Upper lobe of right lung (tissue), 1 donor: ENCODE results near the gene LRRC1. TPM values are rescaled to one million over a fixed set of nuclear protein-coding genes. Genes with fewer than 3 reads are reported as not detected.
A peak's percentile ranks its signal among the peaks of the same experiment; 100 is the strongest.

ENCODE experiments used
- ATAC-seq: fragments of 200-7000 bp; cut with Tn5 transposase; one replicate; pipeline ENCODE4 v1.9.1; 2020; ENCODE audit warnings: mild to moderate bottlenecking, moderate library complexity
- DNase-seq: peaks from one replicate; pipeline ENCODE4 v3.0.0-alpha.2; 2020
- H3K27ac ChIP-seq: fragments of 200-600 bp; one replicate; pipeline ENCODE4 v1.8.0; 2022
- H3K27me3 ChIP-seq: fragments of 200-600 bp; one replicate; pipeline ENCODE4 v1.8.0; 2022; ENCODE audit warnings: mild to moderate bottlenecking
- H3K36me3 ChIP-seq: fragments of 200-600 bp; one replicate; pipeline ENCODE4 v1.8.0; 2022
- H3K4me1 ChIP-seq: fragments of 200-600 bp; one replicate; pipeline ENCODE4 v1.8.0; 2022
- H3K4me3 ChIP-seq: fragments of 200-600 bp; one replicate; pipeline ENCODE4 v1.8.0; 2022; ENCODE audit warnings: mild to moderate bottlenecking
- H3K9me3 ChIP-seq: fragments of 200-600 bp; one replicate; pipeline ENCODE4 v1.8.0; 2022
- CTCF ChIP-seq: fragments of 200-600 bp; IDR thresholded peaks from one replicate; pipeline ENCODE4 v1.8.0; 2022; ENCODE audit warnings: antibody characterized with exemption
- intact Hi-C: fragments of 100-400 bp; cut with DNase I; formaldehyde crosslinking; loops from one replicate; pipeline ENCODE4 v1.11.0; 2022
- total RNA-seq: library from RNA; stranded (reverse); fragmentation: NEBNext Ultra II Directional; extraction: Animal tissue kit (Norgen Biotek cat#: 25700); gene quantifications from one replicate; pipeline ENCODE4 v1.2.1, GENCODE V29; 2021
- donor health status: DM: no; HTN: yes; CAD: no; lungs with severe emphysema.

LRRC1 gene
- total RNA-seq, 1 donor from 2014 or later: 22.3 TPM

DNA sequence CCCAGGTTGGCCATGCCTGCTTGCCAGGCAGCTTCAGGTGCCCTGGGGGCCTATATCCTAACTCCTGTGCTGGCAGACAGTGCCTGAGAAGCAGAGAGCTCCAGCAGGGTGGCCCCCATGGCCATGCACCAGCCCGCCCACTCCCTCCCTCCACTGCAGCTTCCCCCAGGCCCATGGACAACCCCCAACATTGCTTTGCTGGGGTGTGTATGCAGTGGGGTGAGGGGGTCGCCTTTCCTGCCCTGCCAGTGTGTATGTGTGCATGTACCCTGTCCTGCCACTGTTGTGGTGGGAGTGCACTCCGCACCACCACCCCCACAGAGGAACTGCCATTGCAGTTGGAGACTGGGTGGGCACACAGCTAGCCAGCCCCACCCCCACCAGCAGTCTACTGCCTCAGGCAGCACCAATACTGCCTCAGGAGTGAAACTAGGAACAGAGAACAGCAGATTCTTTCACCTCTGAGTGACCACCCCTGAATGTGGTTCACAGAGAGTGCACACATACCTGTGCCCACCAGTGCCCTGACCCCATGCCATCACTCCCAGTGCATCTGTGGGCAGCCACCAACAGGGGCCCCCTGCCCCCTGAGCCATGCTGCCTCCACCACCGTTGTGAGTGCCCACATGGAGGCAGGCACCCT lies 151.1 kb downstream of the LRRC1 start:
- intact Hi-C loops: no loop called here
- no peaks in the 10 kb centered on the region for H3K4me1 ChIP-seq
- no peak for TF ChIP-seq CTCF
- no peak overlapping the region for H3K4me3 ChIP-seq
- H3K9me3 ChIP-seq: no peaks in the 10 kb centered on the region
- H3K36me3 ChIP-seq: no peaks in the 10 kb centered on the region
- DNase-seq (no peak), ATAC-seq (peak; percentile 41)
- no peak overlapping the region for H3K27ac ChIP-seq
- no peaks in the 10 kb centered on the region for H3K27me3 ChIP-seq

DNA sequence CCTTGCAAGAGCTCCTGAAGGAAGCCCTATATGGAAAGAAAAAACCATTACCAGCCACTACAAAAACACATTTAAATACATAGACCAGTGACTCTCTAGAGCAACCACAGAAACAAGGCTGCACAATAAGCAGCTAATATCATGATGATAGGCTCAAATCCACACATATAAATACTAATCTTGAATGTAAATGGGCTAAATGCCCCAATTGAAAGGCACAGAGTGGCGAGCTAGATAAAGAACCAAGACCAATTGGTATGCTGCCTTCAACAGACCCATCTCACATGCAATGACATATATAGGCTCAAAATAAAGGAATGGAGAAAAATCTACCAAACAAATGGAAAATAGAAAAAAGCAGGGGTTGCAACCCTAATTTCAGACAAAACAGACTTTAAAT lies 153.0 kb downstream of the LRRC1 start:
- ATAC-seq (no peak), DNase-seq (no peak)
- H3K9me3 ChIP-seq: no peaks in the 10 kb centered on the region
- H3K27ac ChIP-seq: no peak overlapping the region
- intact Hi-C loops: no loop called here
- TF ChIP-seq CTCF: no peak
- H3K4me1 ChIP-seq: no peaks in the 10 kb centered on the region
- H3K4me3 ChIP-seq: no peak overlapping the region
- H3K36me3 ChIP-seq: no peaks in the 10 kb centered on the region
- H3K27me3 ChIP-seq: no peaks in the 10 kb centered on the region

DNA sequence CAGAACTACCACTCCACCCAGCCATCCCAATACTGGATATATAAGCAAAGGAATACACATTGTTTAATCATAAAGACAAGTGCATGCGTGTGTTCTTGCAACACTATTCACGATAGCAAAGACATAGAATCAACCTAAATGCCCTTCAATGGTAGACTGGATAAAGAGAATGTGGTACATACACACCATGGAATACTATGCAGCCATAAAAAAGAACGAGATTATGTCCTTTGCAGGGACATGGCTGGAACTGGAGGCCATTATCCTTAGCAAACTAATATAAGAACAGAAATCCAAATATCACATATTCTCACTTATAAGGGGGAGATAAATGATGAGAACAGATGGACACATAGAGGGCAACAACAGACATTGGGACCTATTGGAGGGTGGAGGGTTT lies 156.6 kb downstream of the LRRC1 start:
- DNase-seq: no peak
- intact Hi-C loops: no loop called here

GRCh38 chr6:53956068-53956711 lies 161.4 kb downstream of the LRRC1 start:
- H3K4me3 ChIP-seq: no peak overlapping the region
- peak; percentile 97 for ATAC-seq
- no peak overlapping the region for H3K27ac ChIP-seq
- peak; percentile 83 for DNase-seq
- H3K27me3 ChIP-seq: no peaks in the 10 kb centered on the region
- H3K4me1 ChIP-seq: no peaks in the 10 kb centered on the region
- H3K9me3 ChIP-seq: no peaks in the 10 kb centered on the region
- no peaks in the 10 kb centered on the region for H3K36me3 ChIP-seq
- intact Hi-C loops: no loop called here
- peak; percentile 65 for TF ChIP-seq CTCF

More for the DNA sequence above, 156.6 kb downstream of the LRRC1 start:
- no peak for ATAC-seq
- Histone ChIP-seq H3K27ac (no peak overlapping the region), H3K27me3 (no peaks in the 10 kb centered on the region), H3K4me1 (no peaks in the 10 kb centered on the region), H3K4me3 (no peak overlapping the region), H3K36me3 (no peaks in the 10 kb centered on the region), H3K9me3 (no peaks in the 10 kb centered on the region)
- no peak for TF ChIP-seq CTCF

DNA sequence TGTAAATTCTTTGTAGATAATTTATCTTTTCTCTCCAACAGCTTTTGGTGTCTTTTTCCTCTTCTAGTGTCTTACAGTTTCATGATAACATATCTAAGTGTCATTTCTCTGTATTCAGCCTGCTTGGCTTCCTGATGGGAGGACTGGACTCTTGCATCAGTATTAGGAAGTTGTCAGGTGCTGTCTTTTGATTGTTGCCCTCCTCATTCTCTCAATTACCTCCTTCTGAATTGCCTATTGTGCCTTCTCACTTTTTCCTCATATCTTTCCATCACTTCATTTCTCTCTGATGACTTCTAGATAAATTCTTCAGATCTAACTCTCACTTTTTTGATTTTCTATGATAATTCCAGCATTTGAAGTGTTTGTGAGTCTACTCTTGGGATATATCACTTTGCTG lies 162.0 kb downstream of the LRRC1 start:
- no peaks in the 10 kb centered on the region for H3K36me3 ChIP-seq
- no peak for ATAC-seq
- no peaks in the 10 kb centered on the region for H3K9me3 ChIP-seq
- intact Hi-C loops: no loop called here
- H3K27ac ChIP-seq: no peak overlapping the region
- TF ChIP-seq CTCF: no peak
- DNase-seq: no peak
- H3K4me3 ChIP-seq: no peak overlapping the region
- no peaks in the 10 kb centered on the region for H3K27me3 ChIP-seq
- no peaks in the 10 kb centered on the region for H3K4me1 ChIP-seq
